Measurements from ENCODE around the gene COBL.

Gene COBL

GRCh38 chr7:51182636-51183166 lies 133.9 kb downstream of the COBL start:
- no peak for DNase-seq

GRCh38 chr7:51180092-51180491 lies 136.5 kb downstream of the COBL start:
- DNase-seq = no peak

GRCh38 chr7:51175992-51176388 lies 140.6 kb downstream of the COBL start:
- DNase-seq = no peak

- DNase-seq = no peak
These were observed 141.2 kb downstream of the COBL start for GRCh38 chr7:51175316-51175991.

GRCh38 chr7:51165337-51165736 lies 151.3 kb downstream of the COBL start:
- DNase-seq = no peak

- peak; percentile 64 for DNase-seq
These were observed 153.8 kb downstream of the COBL start for GRCh38 chr7:51162724-51163329.

- no peak for DNase-seq
These were observed 154.7 kb downstream of the COBL start for GRCh38 chr7:51161937-51162336.

- DNase-seq = peak; percentile 15
These were observed 155.5 kb downstream of the COBL start for GRCh38 chr7:51160990-51161615.

GRCh38 chr7:51160411-51160810 lies 156.2 kb downstream of the COBL start:
- DNase-seq = no peak

- DNase-seq = no peak
These were observed 157.7 kb downstream of the COBL start for GRCh38 chr7:51158742-51159445.

GRCh38 chr7:51158211-51158610 lies 158.4 kb downstream of the COBL start:
- no peak for DNase-seq

- no peak for DNase-seq
These were observed 162.4 kb downstream of the COBL start for GRCh38 chr7:51154201-51154600.

- no peak for DNase-seq
These were observed 163.9 kb downstream of the COBL start for GRCh38 chr7:51152706-51153200.

GRCh38 chr7:51151455-51151854 lies 165.2 kb downstream of the COBL start:
- DNase-seq = no peak

GRCh38 chr7:51150193-51150592 lies 166.4 kb downstream of the COBL start:
- DNase-seq = no peak

- DNase-seq = no peak
These were observed 168.4 kb downstream of the COBL start for GRCh38 chr7:51148216-51148615.

GRCh38 chr7:51146816-51147586 lies 169.6 kb downstream of the COBL start:
- no peak for DNase-seq

- no peak for DNase-seq
These were observed 172.4 kb downstream of the COBL start for GRCh38 chr7:51144178-51144577.

- DNase-seq = no peak
These were observed 173.7 kb downstream of the COBL start for GRCh38 chr7:51142741-51143385.

GRCh38 chr7:51141451-51142003 lies 175.1 kb downstream of the COBL start:
- no peak for DNase-seq
